Adrenal gland (tissue), 12 donors: ENCODE data around the gene MRPL55. TPM values are rescaled to one million over a fixed set of nuclear protein-coding genes. Genes with fewer than 3 reads are reported as not detected.

Experiments used
- DNase-seq, 7 donors: peaks; one replicate each; pipeline ENCODE4 v3.0.0-alpha.2; 2019 to 2020
- H3K27ac ChIP-seq, 5 donors: fragments of 200-600 bp; sonication (generic) in 4 of 5; 1 replicate in 3 of 5; 2 replicates in 2 of 5; pipeline versions ENCODE4 v1.5.1 to v1.8.0; 2016 to 2020; ENCODE audit warnings: mild to moderate bottlenecking in 1 of 5
- H3K27me3 ChIP-seq: fragments of 200-600 bp; 2 replicates; pipeline ENCODE4 v1.8.0; 2021
- H3K36me3 ChIP-seq, 2 donors: fragments of 200-600 bp; replicated peaks in 1 of 2; 1 replicate in 1 of 2; 2 replicates in 1 of 2; pipeline versions ENCODE4 v1.5.1 to v1.8.0; 2018 to 2022
- H3K4me1 ChIP-seq, 2 donors: fragments of 200-600 bp; replicated peaks in 1 of 2; 1 replicate in 1 of 2; 2 replicates in 1 of 2; pipeline versions ENCODE4 v1.5.1 to v1.8.0; 2018 to 2021
- H3K4me3 ChIP-seq, 4 donors: fragments of 200-600 bp; sonication (generic) in 3 of 4; one replicate each; pipeline ENCODE4 v1.5.1; 2016 to 2018
- H3K9me3 ChIP-seq, 3 donors: fragments of 200-600 bp; sonication (generic) in 1 of 3; replicated peaks in 1 of 3; 1 replicate in 2 of 3; 2 replicates in 1 of 3; pipeline versions ENCODE4 v1.5.1 to v1.8.0; 2016 to 2021
- CTCF ChIP-seq, 6 experiments: fragments of 450-650 bp in 4 of 6; fragments of 200-600 bp in 2 of 6; sonication (generic) in 1 of 6; IDR thresholded peaks; 1 replicate in 5 of 6; 2 replicates in 1 of 6; pipeline versions ENCODE4 v1.5.1 to v1.8.0; 2016 to 2021; ENCODE audit warnings: antibody characterized with exemption in 6 of 6, mild to moderate bottlenecking in 2 of 6, moderate library complexity in 1 of 6
- POLR2A ChIP-seq, 2 donors: fragments of 450-650 bp; IDR thresholded peaks; one replicate each; pipeline ENCODE4 v1.6.1; 2017; ENCODE audit warnings: antibody characterized with exemption in 2 of 2, mild to moderate bottlenecking in 2 of 2, moderate library complexity in 1 of 2
- WGBS, 4 donors: extraction: QIAGEN DNeasy Blood & Tissue Kit in 2 of 4; methylation state at CpG; one replicate each; pipeline versions ENCODE4 v1.1.5 to v1.1.7; 2013 to 2017; 5-methylcytosine and 5-hydroxymethylcytosine counted together
- intact Hi-C, 2 donors: fragments of 100-400 bp; cut with DNase I; formaldehyde crosslinking; loops; one replicate each; pipeline versions ENCODE4 v1.14.1 to v1.15.0; 2022 to 2023
- polyA plus RNA-seq, 3 donors: library from polyadenylated mRNA; stranded (reverse); fragments of 200-250 nt in 2 of 3; fragments of 350-450 nt in 1 of 3; fragmentation: Illumina TruSeq in 1 of 3; extraction: RNeasy Lipid Tissue Mini Kit (QIAGEN cat#74804) in 1 of 3; gene quantifications; one replicate each; pipeline ENCODE4 v1.2.3, GENCODE V29; 2013 to 2014
- total RNA-seq, 9 donors: library from RNA; depleted of rRNA in 4 of 9; stranded (reverse); fragments of >200 nt in 4 of 9; fragments of 120-200 nt in 1 of 9; fragmentation: NEBNext Ultra II Directional in 1 of 9; extraction: Animal tissue kit (Norgen Biotek cat#: 25700) in 1 of 9; gene quantifications; one replicate each; pipeline versions ENCODE4 v1.1.0 to v1.2.4, GENCODE V29; 2013 to 2023
- donor health status: healthy with polysubstance abuse.
- donor health status: Bipolar disorder and iron deficiency.
- donor health status: DM: yes; HTN: yes; CAD: no.
- donor health status: DM: no; HTN: no; CAD: no.
- donor health status: DM: no; HTN: no; CAD: no.
- donor health status: DM: yes; HTN: yes; CAD: no.

Gene MRPL55
- total and polyA plus RNA-seq, 12 donors: 25.1 to 309 (median 70.8) TPM

DNA sequence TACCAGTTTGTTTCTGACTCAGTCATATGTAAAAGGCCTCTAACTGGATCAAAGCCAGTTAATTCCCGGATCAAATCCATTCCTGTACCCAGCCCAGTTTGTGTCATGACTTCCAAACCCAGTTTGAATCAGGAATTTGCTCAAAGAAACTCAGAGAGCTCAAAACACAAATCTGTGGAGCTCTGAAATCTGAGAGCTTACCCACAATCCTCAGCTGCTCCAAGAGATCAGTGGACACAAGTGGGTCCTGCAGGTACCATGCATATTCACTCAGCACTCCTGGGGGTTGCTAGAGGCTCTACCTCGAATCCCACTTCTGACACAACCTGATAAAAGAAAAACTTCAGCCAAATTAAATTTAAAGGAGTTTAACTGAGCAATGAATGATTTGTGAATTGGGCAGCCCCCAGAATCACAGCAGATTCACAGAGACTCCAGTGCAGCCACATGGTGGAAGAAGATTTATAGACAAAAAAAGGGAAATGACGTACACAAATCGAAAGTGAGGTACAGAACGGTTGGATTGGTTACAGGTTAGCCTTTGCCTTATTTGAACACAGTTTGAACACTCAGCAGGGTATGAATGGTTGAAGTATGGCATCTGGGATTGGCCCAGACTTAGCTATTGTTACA lies 11.9 kb upstream of the MRPL55 start:
- H3K27ac ChIP-seq: no peak overlapping the region
- no peaks in the 10 kb centered on the region for H3K9me3 ChIP-seq
- 61 to 77% (median 65%) methylated on average over 5 of the region's 5 CpGs for WGBS, 4 donors
- DNase-seq: no peak
- H3K4me3 ChIP-seq: no peak overlapping the region
- no peaks in the 10 kb centered on the region for H3K4me1 ChIP-seq
- TF ChIP-seq CTCF (IDR thresholded peaks at IDR 0.05): no peak
- no peak for TF ChIP-seq POLR2A (IDR thresholded peaks at IDR 0.05)
- intact Hi-C loops: no loop called here
- no peaks in the 10 kb centered on the region for H3K36me3 ChIP-seq
- H3K27me3 ChIP-seq: no peaks in the 10 kb centered on the region

DNA sequence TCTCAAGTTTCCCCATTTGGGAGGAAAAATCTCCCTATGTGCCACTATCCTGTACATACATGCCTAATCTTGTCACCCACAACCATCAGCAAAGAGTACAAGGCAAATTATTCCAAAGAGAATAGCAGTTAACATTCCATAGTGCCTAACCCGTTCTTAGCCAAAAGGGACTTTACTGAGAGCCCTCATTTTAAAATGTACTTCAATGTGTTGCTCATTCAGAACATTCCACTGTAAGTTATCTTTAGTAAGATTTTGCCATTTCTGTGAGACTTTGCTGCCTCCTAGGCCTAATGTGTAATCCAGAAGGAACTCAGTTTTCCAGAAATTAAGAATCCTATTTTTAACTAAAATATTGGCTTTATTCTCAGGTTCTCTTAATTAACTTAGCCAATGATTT lies 11.3 kb upstream of the MRPL55 start:
- H3K36me3 ChIP-seq: no peaks in the 10 kb centered on the region
- H3K27me3 ChIP-seq: no peaks in the 10 kb centered on the region
- no peaks in the 10 kb centered on the region for H3K4me1 ChIP-seq
- DNase-seq: no peak
- no peak overlapping the region for H3K4me3 ChIP-seq
- intact Hi-C loops: no loop called here
- H3K27ac ChIP-seq: no peak overlapping the region
- no peaks in the 10 kb centered on the region for H3K9me3 ChIP-seq
- TF ChIP-seq CTCF (IDR thresholded peaks at IDR 0.05): no peak
- TF ChIP-seq POLR2A (IDR thresholded peaks at IDR 0.05): no peak
- WGBS, 4 donors: 68 to 95% (median 84%) methylated on average over 1 of the region's 1 CpG

GRCh38 chr1:228118040-228118439 lies 8.9 kb upstream of the MRPL55 start:
- intact Hi-C loops: no loop called here
- H3K27me3 ChIP-seq: no peaks in the 10 kb centered on the region
- H3K9me3 ChIP-seq: no peaks in the 10 kb centered on the region
- H3K4me3 ChIP-seq: no peak overlapping the region
- no peak for DNase-seq
- H3K36me3 ChIP-seq: no peaks in the 10 kb centered on the region
- no peak for TF ChIP-seq CTCF (IDR thresholded peaks at IDR 0.05)
- TF ChIP-seq POLR2A (IDR thresholded peaks at IDR 0.05): no peak
- WGBS, 4 donors: 76 to 87% (median 86%) methylated on average over 2 of the region's 2 CpGs
- H3K4me1 ChIP-seq: peaks cover 0 to 11% of the 10 kb centered on the region in 2 donors
- H3K27ac ChIP-seq: no peak overlapping the region

DNA sequence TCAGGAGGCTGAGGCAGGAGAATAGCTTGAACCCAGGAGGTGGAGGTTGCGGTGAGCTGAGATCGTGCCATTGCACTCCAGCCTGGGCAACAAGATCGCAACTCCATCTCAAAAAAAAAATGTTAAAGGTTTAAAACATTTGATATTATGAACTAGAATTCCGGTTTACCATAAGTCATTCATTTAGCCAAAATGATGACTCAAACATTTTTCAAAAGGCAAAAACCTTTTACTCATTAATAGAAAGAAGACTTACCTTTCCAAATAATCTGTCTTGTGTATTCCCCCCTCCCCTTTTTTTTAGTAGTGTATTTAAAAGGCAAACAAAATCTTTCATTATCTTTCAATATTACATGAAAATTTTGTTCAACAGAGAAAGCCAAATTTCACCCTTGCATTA lies 8.2 kb upstream of the MRPL55 start:
- H3K27ac ChIP-seq: no peak overlapping the region

More for the DNA sequence above, 8.2 kb upstream of the MRPL55 start:
- Histone ChIP-seq H3K4me1 (peaks cover 0 to 11% of the 10 kb centered on the region in 2 donors), H3K36me3 (no peaks in the 10 kb centered on the region), H3K27me3 (no peaks in the 10 kb centered on the region), H3K9me3 (no peaks in the 10 kb centered on the region), H3K4me3 (no peak overlapping the region)
- TF ChIP-seq POLR2A (IDR thresholded peaks at IDR 0.05) (no peak), CTCF (IDR thresholded peaks at IDR 0.05) (no peak)
- DNase-seq: no peak
- 91 to 97% (median 95%) methylated on average over 4 of the region's 4 CpGs for WGBS, 4 donors
- intact Hi-C loops: no loop called here
